ENCODE data around the gene CNTN5.
A peak's percentile ranks its signal among the peaks of the same experiment; 100 is the strongest.

CNTN5 gene

GRCh38 chr11:99376463-99376862 is 355.7 kb downstream of the CNTN5 start:
- no peak for DNase-seq

GRCh38 chr11:99383648-99384245 is 363.0 kb downstream of the CNTN5 start:
- peak in 1 of 58 donors; percentile 7 for DNase-seq

GRCh38 chr11:99391245-99391644 is 370.5 kb downstream of the CNTN5 start:
- DNase-seq = no peak

- no peak for DNase-seq
Observed at GRCh38 chr11:99406345-99406744, 385.6 kb downstream of the CNTN5 start.

- DNase-seq = no peak
Observed at GRCh38 chr11:99410636-99411035, 389.9 kb downstream of the CNTN5 start.

GRCh38 chr11:99418927-99419720 is 398.4 kb downstream of the CNTN5 start:
- no peak for DNase-seq

- DNase-seq = no peak
Observed at GRCh38 chr11:99419991-99420390, 399.2 kb downstream of the CNTN5 start.

GRCh38 chr11:99422581-99423427 is 402.1 kb downstream of the CNTN5 start:
- DNase-seq = no peak

- DNase-seq = no peak
Observed at GRCh38 chr11:99423428-99423983, 402.8 kb downstream of the CNTN5 start.

- DNase-seq = no peak
Observed at GRCh38 chr11:99424313-99425084, 403.8 kb downstream of the CNTN5 start.

GRCh38 chr11:99425596-99425995 is 404.8 kb downstream of the CNTN5 start:
- DNase-seq = no peak

GRCh38 chr11:99432677-99433076 is 411.9 kb downstream of the CNTN5 start:
- no peak for DNase-seq

GRCh38 chr11:99443276-99443675 is 422.5 kb downstream of the CNTN5 start:
- no peak for DNase-seq

GRCh38 chr11:99446400-99446799 is 425.7 kb downstream of the CNTN5 start:
- DNase-seq = no peak

GRCh38 chr11:99449345-99449744 is 428.6 kb downstream of the CNTN5 start:
- DNase-seq = no peak

- no peak for DNase-seq
Observed at GRCh38 chr11:99452075-99452474, 431.3 kb downstream of the CNTN5 start.

GRCh38 chr11:99461913-99462312 is 441.2 kb downstream of the CNTN5 start:
- no peak for DNase-seq

- DNase-seq = no peak
Observed at GRCh38 chr11:99464985-99465384, 444.2 kb downstream of the CNTN5 start.

- DNase-seq = no peak
Observed at GRCh38 chr11:99489581-99489980, 468.8 kb downstream of the CNTN5 start.

GRCh38 chr11:99494065-99494464 is 473.3 kb downstream of the CNTN5 start:
- no peak for DNase-seq

GRCh38 chr11:99501655-99502054 is 480.9 kb downstream of the CNTN5 start:
- no peak for DNase-seq

Measured in anterior cingulate cortex (tissue), 58 donors.